ENCODE measurements around the gene RCAN2.

DNA sequence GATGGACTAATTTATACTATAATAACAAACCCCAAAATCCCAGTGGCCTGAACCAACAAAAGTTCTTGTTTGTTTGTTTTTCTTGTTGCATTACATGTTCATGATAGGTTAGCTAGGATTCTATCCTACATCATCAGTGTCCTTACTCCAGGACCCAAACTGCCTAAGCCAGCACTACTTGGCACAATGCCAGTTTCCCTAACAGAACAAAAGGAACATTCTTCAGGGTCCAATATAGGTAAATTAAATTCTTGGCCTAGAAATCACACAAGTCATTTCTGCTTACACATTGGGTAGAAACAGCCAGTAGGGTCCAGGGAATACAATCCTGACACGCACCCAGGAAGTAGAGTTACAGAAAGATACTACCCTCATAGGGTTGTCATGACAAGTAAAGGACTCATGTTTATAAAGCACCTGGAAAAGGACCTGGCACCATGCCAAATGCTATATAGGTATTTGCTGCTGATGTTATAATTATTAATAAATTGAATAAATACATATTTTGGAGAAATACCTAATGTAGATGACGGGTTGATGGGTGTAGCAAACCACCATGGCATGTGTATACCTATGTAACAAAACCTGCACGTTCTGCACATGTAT lies 38.8 kb downstream of the RCAN2 start:
- TF ChIP-seq POLR2AphosphoS5 (IDR thresholded peaks at IDR 0.05; ENCODE audit: insufficient read depth, low read depth, low read length) (no peak), FOS (IDR thresholded peaks at IDR 0.05; ENCODE audit: borderline replicate concordance, insufficient read depth, low read length) (no peak), GATA2 (IDR thresholded peaks at IDR 0.05; ENCODE audit: insufficient read depth, insufficient read length, low read depth, low read length) (no peak), POLR2A (IDR thresholded peaks at IDR 0.05; ENCODE audit: low read depth, low read length) (no peak), EZH2 (IDR thresholded peaks at IDR 0.05; ENCODE audit: borderline replicate concordance, low read depth, low read length, severe bottlenecking) (no peak), JUN (IDR thresholded peaks at IDR 0.05; ENCODE audit: borderline replicate concordance, insufficient read depth, insufficient read length, low read depth) (no peak), MYC (IDR thresholded peaks at IDR 0.05; ENCODE audit: low read depth, low read length) (no peak)
- TF ChIP-seq, protein P1, sequence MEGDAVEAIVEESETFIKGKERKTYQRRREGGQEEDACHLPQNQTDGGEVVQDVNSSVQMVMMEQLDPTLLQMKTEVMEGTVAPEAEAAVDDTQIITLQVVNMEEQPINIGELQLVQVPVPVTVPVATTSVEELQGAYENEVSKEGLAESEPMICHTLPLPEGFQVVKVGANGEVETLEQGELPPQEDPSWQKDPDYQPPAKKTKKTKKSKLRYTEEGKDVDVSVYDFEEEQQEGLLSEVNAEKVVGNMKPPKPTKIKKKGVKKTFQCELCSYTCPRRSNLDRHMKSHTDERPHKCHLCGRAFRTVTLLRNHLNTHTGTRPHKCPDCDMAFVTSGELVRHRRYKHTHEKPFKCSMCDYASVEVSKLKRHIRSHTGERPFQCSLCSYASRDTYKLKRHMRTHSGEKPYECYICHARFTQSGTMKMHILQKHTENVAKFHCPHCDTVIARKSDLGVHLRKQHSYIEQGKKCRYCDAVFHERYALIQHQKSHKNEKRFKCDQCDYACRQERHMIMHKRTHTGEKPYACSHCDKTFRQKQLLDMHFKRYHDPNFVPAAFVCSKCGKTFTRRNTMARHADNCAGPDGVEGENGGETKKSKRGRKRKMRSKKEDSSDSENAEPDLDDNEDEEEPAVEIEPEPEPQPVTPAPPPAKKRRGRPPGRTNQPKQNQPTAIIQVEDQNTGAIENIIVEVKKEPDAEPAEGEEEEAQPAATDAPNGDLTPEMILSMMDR (IDR thresholded peaks at IDR 0.05; ENCODE audit: extremely low read depth in 1 of 2, insufficient read depth in 1 of 2, low read depth in 1 of 2, low read length in 2 of 2) = no peak
- TF ChIP-seq, protein P2, sequence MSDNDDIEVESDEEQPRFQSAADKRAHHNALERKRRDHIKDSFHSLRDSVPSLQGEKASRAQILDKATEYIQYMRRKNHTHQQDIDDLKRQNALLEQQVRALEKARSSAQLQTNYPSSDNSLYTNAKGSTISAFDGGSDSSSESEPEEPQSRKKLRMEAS (IDR thresholded peaks at IDR 0.05; ENCODE audit: insufficient read depth, insufficient read length) = no peak
